ENCODE data around the gene SLC23A2. TPM values are rescaled to one million over a fixed set of nuclear protein-coding genes. Genes with fewer than 3 reads are reported as not detected.

The SLC23A2 gene
- total RNA-seq, 1 donor from 2014 or later = 28.5 TPM

DNA sequence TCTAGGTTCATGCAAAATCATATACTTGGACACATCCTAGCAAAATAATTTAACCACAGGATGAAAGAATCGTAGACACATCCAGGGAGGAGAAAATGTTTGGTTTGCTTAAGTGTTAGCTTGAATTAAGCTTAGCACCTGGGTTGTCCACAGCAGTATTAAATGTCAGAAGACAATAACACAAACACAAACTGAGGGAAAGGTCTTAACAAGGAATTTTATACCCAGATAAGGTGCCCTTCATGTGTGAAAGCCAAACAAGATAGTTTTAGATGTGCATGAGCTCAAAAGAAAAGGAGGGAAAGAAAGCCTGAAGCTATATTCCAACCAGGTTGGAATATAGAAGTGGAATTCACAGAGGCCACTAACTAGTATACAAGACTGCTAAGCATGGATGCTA lies 49.1 kb downstream of the SLC23A2 start:
- Mint-ChIP-seq H3K36me3 (ENCODE audit: low read depth) (peaks cover 16% of the 10 kb centered on the region), H3K27ac (no peak overlapping the region), H3K4me3 (no peak overlapping the region), H3K9me3 (peaks cover 5% of the 10 kb centered on the region), H3K4me1 (ENCODE audit: low read depth) (peaks cover 31% of the 10 kb centered on the region), H3K27me3 (ENCODE audit: insufficient read depth) (peaks cover 2% of the 10 kb centered on the region)
- DNase-seq (ENCODE audit: low spot score) = no peak
- intact Hi-C loops (cut with micrococcal nuclease) = no loop called here

DNA sequence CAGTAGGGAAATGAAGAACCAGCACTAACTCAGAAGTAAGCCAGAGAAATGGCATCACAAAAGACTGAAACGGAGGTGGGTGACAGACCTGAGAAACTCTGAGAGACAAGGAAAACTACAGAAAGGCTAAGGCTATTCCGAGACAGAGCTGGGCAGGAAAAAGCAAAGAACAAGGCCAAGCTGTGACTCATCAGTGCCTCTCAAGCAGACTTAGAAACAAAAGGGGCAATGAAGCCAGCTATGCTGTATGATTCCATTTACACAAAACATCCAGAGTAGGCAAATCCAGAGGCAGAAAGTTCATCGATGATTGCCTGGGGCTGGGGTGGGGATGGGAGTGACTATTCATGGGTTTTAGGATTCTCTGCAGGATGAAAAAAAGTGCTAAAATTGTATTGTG lies 50.0 kb downstream of the SLC23A2 start:
- no peak overlapping the region for H3K27ac Mint-ChIP-seq
- peaks cover 40% of the 10 kb centered on the region for H3K4me1 Mint-ChIP-seq (ENCODE audit: low read depth)
- intact Hi-C loops (cut with micrococcal nuclease) = no loop called here
- H3K36me3 Mint-ChIP-seq (ENCODE audit: low read depth) = peaks cover 19% of the 10 kb centered on the region
- H3K9me3 Mint-ChIP-seq = peaks cover 5% of the 10 kb centered on the region
- H3K4me3 Mint-ChIP-seq = no peak overlapping the region
- no peak for DNase-seq (ENCODE audit: low spot score)
- peaks cover 2% of the 10 kb centered on the region for H3K27me3 Mint-ChIP-seq (ENCODE audit: insufficient read depth)

DNA sequence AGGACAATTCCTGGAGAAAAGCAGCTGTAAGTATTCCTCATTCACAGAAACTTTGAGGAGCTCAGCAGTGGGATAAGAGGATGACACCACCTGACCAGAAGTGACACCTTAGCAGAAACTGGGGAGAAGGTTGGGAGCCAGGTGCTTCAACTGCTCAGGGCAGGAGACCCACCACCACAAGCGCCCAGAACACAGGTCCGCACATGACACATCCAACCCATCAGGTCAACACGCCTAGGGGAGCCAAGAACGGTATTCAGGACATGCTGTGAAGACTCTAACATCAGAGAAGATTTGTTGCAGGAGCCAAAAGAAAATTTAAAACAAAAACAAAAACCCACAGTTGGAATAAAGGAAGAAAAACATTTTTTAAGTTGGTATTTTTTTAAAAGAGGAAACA lies 50.5 kb downstream of the SLC23A2 start:
- no peak overlapping the region for H3K4me3 Mint-ChIP-seq
- peaks cover 5% of the 10 kb centered on the region for H3K9me3 Mint-ChIP-seq
- no peak for DNase-seq (ENCODE audit: low spot score)
- peaks cover 19% of the 10 kb centered on the region for H3K36me3 Mint-ChIP-seq (ENCODE audit: low read depth)
- peaks cover 39% of the 10 kb centered on the region for H3K4me1 Mint-ChIP-seq (ENCODE audit: low read depth)
- no peak overlapping the region for H3K27ac Mint-ChIP-seq
- H3K27me3 Mint-ChIP-seq (ENCODE audit: insufficient read depth) = peaks cover 2% of the 10 kb centered on the region
- intact Hi-C loops (cut with micrococcal nuclease) = no loop called here

DNA sequence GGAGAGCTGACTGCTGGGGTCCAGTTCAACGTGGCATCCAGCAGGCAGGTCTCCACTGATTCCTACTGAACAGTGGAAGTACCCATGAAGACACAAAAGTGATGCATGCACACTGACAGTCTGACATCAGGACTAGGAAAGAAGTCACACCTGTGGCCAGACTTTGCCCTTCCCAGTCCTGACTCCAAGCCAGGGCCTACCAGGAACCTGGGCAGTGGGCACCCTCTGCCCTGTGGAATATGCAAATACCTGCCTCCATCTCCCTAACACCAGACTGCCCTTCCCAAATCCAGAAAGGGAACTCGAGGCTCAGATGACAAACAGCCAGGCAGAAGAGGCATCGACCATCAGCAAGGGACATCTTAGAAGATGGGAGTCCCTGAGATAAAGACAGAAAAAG lies 50.9 kb downstream of the SLC23A2 start:
- Mint-ChIP-seq H3K4me1 (ENCODE audit: low read depth) (peaks cover 39% of the 10 kb centered on the region), H3K4me3 (no peak overlapping the region), H3K27me3 (ENCODE audit: insufficient read depth) (peaks cover 2% of the 10 kb centered on the region), H3K36me3 (ENCODE audit: low read depth) (peaks cover 19% of the 10 kb centered on the region), H3K9me3 (peaks cover 5% of the 10 kb centered on the region), H3K27ac (peak overlapping the region; percentile 40)
- DNase-seq (ENCODE audit: low spot score) = no peak
- intact Hi-C loops (cut with micrococcal nuclease) = no loop called here

DNA sequence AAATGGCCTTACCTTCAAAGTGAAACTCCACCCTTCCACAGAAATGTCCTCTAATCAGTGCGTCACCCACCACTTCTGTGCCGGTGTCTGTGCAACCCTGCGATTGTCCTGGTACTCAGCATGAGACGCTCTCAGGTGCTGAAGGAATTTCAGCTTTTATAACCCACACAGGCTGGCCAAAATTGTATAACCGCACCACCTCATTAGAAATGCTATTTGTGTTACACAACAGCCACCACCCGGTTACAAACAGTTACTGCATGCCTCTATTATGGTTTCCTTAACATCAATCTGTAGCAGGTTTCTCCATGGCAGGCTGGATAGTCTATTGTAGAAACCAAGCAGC lies 51.5 kb downstream of the SLC23A2 start:
- H3K27ac Mint-ChIP-seq = peak overlapping the region; percentile 40
- peaks cover 5% of the 10 kb centered on the region for H3K9me3 Mint-ChIP-seq
- intact Hi-C loops (cut with micrococcal nuclease) = no loop called here

DNA sequence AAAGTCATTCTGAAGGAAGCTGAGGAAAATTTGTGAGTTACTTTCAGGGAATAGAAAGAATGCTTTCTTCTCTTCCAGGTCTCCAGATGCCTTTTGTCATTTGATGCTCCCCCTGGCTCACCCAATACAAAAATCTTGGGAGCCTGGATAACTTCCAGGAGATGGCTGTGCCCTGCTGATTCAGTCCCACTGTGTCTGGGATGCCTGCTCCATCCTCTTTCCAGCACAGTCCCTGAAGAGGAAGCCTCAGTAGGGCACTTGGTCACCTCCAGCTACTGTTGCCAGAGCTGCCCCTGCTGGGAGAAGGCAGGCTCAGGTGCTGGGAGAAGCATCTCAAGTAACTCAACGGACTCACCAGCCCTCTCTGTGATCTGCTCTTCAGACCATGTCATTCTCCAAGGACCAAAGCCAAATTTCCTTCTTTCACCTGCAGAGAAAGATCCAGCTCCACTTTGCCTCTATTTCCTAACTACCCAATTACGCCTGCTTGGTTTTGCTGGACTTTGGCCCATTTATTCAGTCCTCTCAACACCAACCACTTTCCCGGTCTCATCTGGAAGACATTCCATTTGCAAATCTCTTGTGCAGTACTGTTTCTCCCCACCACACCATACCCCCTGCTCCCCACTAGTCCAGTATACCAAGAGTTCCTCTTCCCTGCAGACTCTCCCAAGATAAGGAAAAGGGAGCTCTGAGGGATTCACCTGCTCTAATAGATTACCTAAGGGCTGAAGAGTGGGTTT lies 53.3 kb downstream of the SLC23A2 start:
- intact Hi-C loops (cut with micrococcal nuclease) = no loop called here
- Mint-ChIP-seq H3K4me3 (no peak overlapping the region), H3K9me3 (peaks cover 5% of the 10 kb centered on the region), H3K4me1 (ENCODE audit: low read depth) (peaks cover 39% of the 10 kb centered on the region), H3K27ac (no peak overlapping the region), H3K27me3 (ENCODE audit: insufficient read depth) (peaks cover 2% of the 10 kb centered on the region), H3K36me3 (ENCODE audit: low read depth) (peaks cover 19% of the 10 kb centered on the region)
- DNase-seq (ENCODE audit: low spot score) = no peak

More for the DNA sequence above, 51.5 kb downstream of the SLC23A2 start:
- DNase-seq (ENCODE audit: low spot score) = no peak
- Mint-ChIP-seq H3K27me3 (ENCODE audit: insufficient read depth) (peaks cover 2% of the 10 kb centered on the region), H3K4me3 (peak overlapping the region; percentile 16), H3K4me1 (ENCODE audit: low read depth) (peaks cover 39% of the 10 kb centered on the region), H3K36me3 (ENCODE audit: low read depth) (peaks cover 19% of the 10 kb centered on the region)

DNA sequence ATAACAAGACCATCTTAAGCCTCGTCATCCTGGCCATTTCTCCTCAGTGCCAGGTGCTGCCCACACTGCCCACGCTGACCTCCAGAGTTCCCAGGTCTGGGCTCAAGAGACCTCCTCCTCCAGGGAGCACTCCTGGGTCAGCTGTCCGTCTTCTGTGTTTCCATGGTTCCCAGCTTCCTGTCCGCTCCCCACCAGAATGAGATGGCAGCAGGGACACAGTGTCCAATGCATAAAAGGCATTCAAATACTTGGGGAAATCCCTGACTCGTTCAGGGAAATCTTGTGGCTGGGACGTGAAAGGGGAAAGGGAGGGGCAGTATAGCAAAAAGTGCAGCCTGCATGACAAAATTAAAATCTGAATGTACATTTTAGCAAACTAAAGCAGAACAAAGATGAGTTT lies 54.3 kb downstream of the SLC23A2 start:
- peaks cover 2% of the 10 kb centered on the region for H3K27me3 Mint-ChIP-seq (ENCODE audit: insufficient read depth)
- peaks cover 15% of the 10 kb centered on the region for H3K36me3 Mint-ChIP-seq (ENCODE audit: low read depth)
- intact Hi-C loops (cut with micrococcal nuclease) = no loop called here
- peaks cover under 1% of the 10 kb centered on the region for H3K9me3 Mint-ChIP-seq
- H3K27ac Mint-ChIP-seq = no peak overlapping the region
- H3K4me3 Mint-ChIP-seq = no peak overlapping the region
- peaks cover 46% of the 10 kb centered on the region for H3K4me1 Mint-ChIP-seq (ENCODE audit: low read depth)
- DNase-seq (ENCODE audit: low spot score) = no peak

DNA sequence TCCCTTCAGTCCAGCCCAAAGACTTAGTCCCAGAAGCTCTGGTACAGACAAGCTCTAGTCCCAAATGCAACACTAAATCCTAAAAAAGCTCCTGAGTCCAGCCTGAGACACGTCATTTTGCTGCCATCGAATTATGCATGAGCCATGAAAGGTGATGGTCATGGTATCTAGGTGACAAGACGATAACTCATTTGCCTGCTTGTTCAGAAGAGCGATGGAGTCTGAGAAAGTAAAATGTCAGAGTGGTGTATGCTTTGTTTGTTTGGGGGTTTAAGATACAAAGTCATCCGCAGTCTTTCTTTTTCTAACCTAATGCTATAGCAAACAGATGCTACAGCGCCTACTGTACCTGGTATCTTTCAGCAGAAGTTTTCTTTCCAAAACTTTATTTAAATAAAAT lies 54.7 kb downstream of the SLC23A2 start:
- no peak overlapping the region for H3K4me3 Mint-ChIP-seq
- H3K9me3 Mint-ChIP-seq = no peaks in the 10 kb centered on the region
- no peak for DNase-seq (ENCODE audit: low spot score)
- peaks cover 48% of the 10 kb centered on the region for H3K4me1 Mint-ChIP-seq (ENCODE audit: low read depth)
- intact Hi-C loops (cut with micrococcal nuclease) = no loop called here
- H3K27me3 Mint-ChIP-seq (ENCODE audit: insufficient read depth) = peaks cover 2% of the 10 kb centered on the region
- H3K27ac Mint-ChIP-seq = no peak overlapping the region
- H3K36me3 Mint-ChIP-seq (ENCODE audit: low read depth) = peaks cover 14% of the 10 kb centered on the region

DNA sequence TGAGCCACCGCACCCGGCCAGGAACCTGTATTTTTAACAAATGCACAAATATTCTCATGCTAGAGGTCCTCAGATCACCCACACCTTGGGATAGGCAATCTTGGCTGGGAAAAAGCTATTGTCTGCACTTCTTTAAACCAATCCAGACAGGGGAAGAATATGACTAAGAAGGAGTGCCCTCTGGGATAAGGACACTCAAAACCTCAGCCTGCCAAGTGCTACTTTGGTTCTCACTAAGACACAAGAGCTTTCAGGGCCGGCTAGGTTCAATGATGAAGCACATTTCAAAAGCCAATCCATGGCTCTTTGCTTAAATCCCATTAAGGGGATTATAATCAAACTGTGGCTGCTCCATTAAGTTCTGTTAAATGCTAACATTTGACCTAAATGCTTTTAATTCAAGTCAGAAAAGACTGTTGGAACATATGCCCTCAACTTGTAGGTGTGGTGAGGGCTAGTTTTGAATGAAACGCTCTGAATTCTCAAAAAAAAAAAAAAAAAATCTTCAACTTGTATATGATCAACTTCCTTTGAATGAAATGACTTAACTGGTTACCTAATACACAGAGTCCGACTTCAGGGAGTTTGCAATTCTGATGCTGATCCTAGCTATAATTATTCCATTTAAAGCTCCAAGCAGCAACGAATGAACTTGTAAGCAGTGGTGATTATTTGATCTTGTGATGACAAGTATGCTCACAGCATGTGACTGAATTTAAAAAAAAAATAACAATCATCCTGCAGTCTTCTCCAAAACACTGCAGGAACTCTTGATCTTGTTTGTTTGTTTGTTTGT lies 56.6 kb downstream of the SLC23A2 start:
- no peak overlapping the region for H3K27ac Mint-ChIP-seq
- peaks cover 9% of the 10 kb centered on the region for H3K36me3 Mint-ChIP-seq (ENCODE audit: low read depth)
- no peak overlapping the region for H3K4me3 Mint-ChIP-seq
- peaks cover 2% of the 10 kb centered on the region for H3K27me3 Mint-ChIP-seq (ENCODE audit: insufficient read depth)
- no peaks in the 10 kb centered on the region for H3K9me3 Mint-ChIP-seq
- intact Hi-C loops (cut with micrococcal nuclease) = no loop called here
- H3K4me1 Mint-ChIP-seq (ENCODE audit: low read depth) = peaks cover 40% of the 10 kb centered on the region
- no peak for DNase-seq (ENCODE audit: low spot score)

DNA sequence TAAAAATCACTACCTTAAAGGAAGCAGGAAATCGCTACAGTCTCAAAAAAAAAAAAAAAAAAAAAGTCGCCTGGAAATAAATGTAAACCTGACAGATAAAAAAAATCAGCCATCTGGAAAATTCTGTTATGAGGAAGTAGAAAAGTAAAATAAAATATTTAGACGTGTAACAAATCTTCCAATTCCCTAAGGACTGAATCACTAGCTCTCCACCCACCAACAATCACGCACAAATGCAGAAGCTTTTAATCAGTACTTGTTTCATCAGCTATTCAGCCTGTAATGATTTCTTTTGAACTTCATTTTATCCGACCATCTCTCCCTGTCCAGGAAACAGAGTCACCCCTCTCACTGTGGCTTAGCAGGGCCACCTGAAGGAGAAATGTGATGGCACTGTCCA lies 59.0 kb downstream of the SLC23A2 start:
- Mint-ChIP-seq H3K36me3 (ENCODE audit: low read depth) (peaks cover 4% of the 10 kb centered on the region), H3K4me3 (no peak overlapping the region), H3K27ac (no peak overlapping the region), H3K4me1 (ENCODE audit: low read depth) (peaks cover 24% of the 10 kb centered on the region), H3K27me3 (ENCODE audit: insufficient read depth) (no peaks in the 10 kb centered on the region), H3K9me3 (no peaks in the 10 kb centered on the region)
- intact Hi-C loops (cut with micrococcal nuclease) = no loop called here
- DNase-seq (ENCODE audit: low spot score) = no peak

DNA sequence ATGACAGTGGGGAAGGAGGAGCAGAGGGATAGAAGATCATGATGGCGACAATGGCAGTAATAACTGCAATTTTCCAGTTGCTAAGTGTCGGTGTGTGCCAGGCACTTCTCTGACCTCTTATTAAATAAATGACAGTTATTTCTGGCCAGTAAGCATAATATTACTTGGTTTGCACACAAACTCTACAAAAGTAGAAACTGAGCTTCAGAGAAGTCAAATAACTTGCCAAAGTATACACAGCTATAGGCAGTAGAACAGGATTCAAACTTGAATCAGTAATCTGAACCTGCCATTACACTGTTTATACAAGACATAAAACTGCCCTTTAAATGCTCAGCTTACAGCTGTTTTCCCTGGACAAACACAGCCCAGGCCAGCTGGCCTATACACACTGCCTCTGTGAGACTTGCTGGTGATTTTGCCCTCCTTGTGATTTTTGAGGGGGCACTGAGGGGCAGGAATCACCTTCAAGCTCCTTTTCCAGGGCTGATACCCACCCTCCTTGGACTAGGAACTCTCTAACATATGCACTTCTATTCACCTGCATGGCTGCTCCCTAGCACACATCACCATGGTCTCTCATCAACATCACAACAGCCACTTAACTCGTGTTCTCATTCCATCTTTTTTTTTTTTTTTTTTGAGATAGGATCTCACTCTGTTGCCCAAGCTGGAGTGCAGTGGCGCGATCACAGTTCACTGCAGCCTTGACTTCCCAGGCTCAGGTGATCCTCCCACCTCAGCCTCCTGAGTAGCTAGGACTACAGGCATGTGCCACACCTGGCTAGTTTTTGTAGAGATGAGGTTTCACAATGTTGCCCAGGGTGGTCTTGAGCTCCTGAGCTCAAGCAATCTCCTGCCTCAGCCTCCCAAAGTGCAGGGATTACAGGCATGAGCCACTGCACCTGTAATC lies 63.6 kb downstream of the SLC23A2 start:
- no peaks in the 10 kb centered on the region for H3K27me3 Mint-ChIP-seq (ENCODE audit: insufficient read depth)
- no peak for DNase-seq (ENCODE audit: low spot score)
- H3K36me3 Mint-ChIP-seq (ENCODE audit: low read depth) = peaks cover 6% of the 10 kb centered on the region
- intact Hi-C loops (cut with micrococcal nuclease) = no loop called here
- H3K4me3 Mint-ChIP-seq = no peak overlapping the region
- no peak overlapping the region for H3K27ac Mint-ChIP-seq
- H3K9me3 Mint-ChIP-seq = no peaks in the 10 kb centered on the region
- H3K4me1 Mint-ChIP-seq (ENCODE audit: low read depth) = peaks cover 9% of the 10 kb centered on the region

DNA sequence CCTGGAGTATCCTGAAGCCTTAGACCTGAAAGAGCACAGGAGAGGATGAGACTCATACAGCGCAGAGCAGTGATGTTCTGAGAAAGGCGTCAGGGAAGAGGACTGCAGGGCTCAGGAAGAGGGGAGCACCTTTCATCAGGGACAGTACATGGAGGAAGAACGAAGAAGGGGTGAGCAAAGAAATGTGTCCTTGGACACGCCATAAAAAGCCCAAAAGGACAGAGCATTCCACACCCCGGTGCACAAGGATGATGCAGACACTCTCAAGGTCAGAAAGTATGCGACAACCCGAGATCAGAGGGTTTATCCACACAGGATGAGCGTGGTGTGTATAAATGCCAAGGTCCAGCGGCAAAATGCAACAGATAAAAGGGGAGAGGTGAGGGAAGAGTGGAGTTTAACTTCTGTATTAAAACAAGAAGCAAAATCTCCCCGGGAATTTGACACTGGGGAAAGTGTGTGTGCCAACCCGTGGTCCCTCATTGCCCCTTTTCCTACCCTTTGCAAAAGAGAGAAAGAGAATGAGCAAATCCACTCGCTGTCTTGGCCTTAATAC lies 64.4 kb downstream of the SLC23A2 start:
- no peak for DNase-seq (ENCODE audit: low spot score)
- no peak overlapping the region for H3K4me3 Mint-ChIP-seq
- H3K36me3 Mint-ChIP-seq (ENCODE audit: low read depth) = peaks cover 8% of the 10 kb centered on the region
- H3K4me1 Mint-ChIP-seq (ENCODE audit: low read depth) = peaks cover 2% of the 10 kb centered on the region
- intact Hi-C loops (cut with micrococcal nuclease) = no loop called here
- H3K27ac Mint-ChIP-seq = no peak overlapping the region
- no peaks in the 10 kb centered on the region for H3K27me3 Mint-ChIP-seq (ENCODE audit: insufficient read depth)
- no peaks in the 10 kb centered on the region for H3K9me3 Mint-ChIP-seq
